WTC11 (cell line): ENCODE results near the gene ELP2. TPM values are rescaled to one million over a fixed set of nuclear protein-coding genes. Genes with fewer than 3 reads are reported as not detected.

ENCODE experiments used
- ATAC-seq: fragments of 200-7000 bp; cut with Tn5 transposase; 2 replicates; pipeline ENCODE4 v1.10.0; 2021; ENCODE audit warnings: mild to moderate bottlenecking, moderate library complexity
- CTCF ChIA-PET: fragments of 300-600 bp; sonication (Branson Sonifier 250); formaldehyde crosslinking; loops from one replicate; lab custom pipeline; 2021; ENCODE audit warnings: antibody characterized with exemption; lab: Charles Lee
- POLR2A ChIA-PET: fragments of 350-600 bp; sonication (Branson Sonifier 250); formaldehyde crosslinking; loops from one replicate; lab custom pipeline; 2021; ENCODE audit warnings: antibody characterized with exemption; lab: Charles Lee
- DNase-seq: peaks from one replicate; pipeline ENCODE4 v3.0.0; 2021; ENCODE audit warnings: low spot score
- H3K27ac Mint-ChIP-seq: 2 replicates; pipeline ENCODE4 v1.8.0; 2021; ENCODE audit warnings: mixed read lengths
- H3K27me3 Mint-ChIP-seq: 2 replicates; pipeline ENCODE4 v1.8.0; 2021; ENCODE audit warnings: low read depth, mild to moderate bottlenecking, moderate library complexity, mixed read lengths
- H3K36me3 Mint-ChIP-seq: 2 replicates; pipeline ENCODE4 v1.8.0; 2021; ENCODE audit warnings: mixed read lengths
- H3K4me1 Mint-ChIP-seq: 2 replicates; pipeline ENCODE4 v1.8.0; 2022; ENCODE audit warnings: mixed read lengths
- H3K4me3 Mint-ChIP-seq: 2 replicates; pipeline ENCODE4 v1.8.0; 2021; ENCODE audit warnings: mild to moderate bottlenecking, moderate library complexity, mixed read lengths
- H3K9me3 Mint-ChIP-seq: 2 replicates; pipeline ENCODE4 v1.8.0; 2021; ENCODE audit warnings: mixed read lengths
- ATF1 ChIP-seq: sonication (generic); formaldehyde crosslinking; IDR thresholded peaks from 2 replicates; pipeline ENCODE4 v1.8.1; 2023; ENCODE audit warnings: mild to moderate bottlenecking, moderate library complexity, missing genetic modification reagents
- CREB1 ChIP-seq: sonication (generic); formaldehyde crosslinking; IDR thresholded peaks from 2 replicates; pipeline ENCODE4 v1.8.0; 2023; ENCODE audit warnings: mild to moderate bottlenecking, missing genetic modification reagents
- CREM ChIP-seq: sonication (generic); formaldehyde crosslinking; IDR thresholded peaks from 2 replicates; pipeline ENCODE4 v1.8.1; 2022; ENCODE audit warnings: mild to moderate bottlenecking, missing genetic modification reagents, moderate library complexity
- FOXP1 ChIP-seq: sonication (generic); formaldehyde crosslinking; IDR thresholded peaks from 2 replicates; pipeline ENCODE4 v1.8.0; 2022; ENCODE audit warnings: missing genetic modification reagents, mild to moderate bottlenecking, moderate library complexity, borderline replicate concordance
- NR1H2 ChIP-seq: sonication (generic); formaldehyde crosslinking; IDR thresholded peaks from 2 replicates; pipeline ENCODE4 v1.9.0; 2021; ENCODE audit warnings: mild to moderate bottlenecking, moderate library complexity, missing genetic modification reagents
- NR3C1 ChIP-seq: sonication (generic); formaldehyde crosslinking; conservative IDR thresholded peaks from 2 replicates; pipeline ENCODE4 v1.8.1; 2023; ENCODE audit warnings: low read depth, mild to moderate bottlenecking, missing genetic modification reagents
- RORB ChIP-seq: fragments of 250-450 bp; sonication (Bioruptor Pico); IDR thresholded peaks from 2 replicates; pipeline ENCODE4 v1.9.0; 2021; ENCODE audit warnings: mild to moderate bottlenecking
- SOX15 ChIP-seq: fragments of 250-450 bp; sonication (Bioruptor Pico); IDR thresholded peaks from 2 replicates; pipeline ENCODE4 v1.9.0; 2021; ENCODE audit warnings: mild to moderate bottlenecking
- SP1 ChIP-seq: sonication (generic); formaldehyde crosslinking; conservative IDR thresholded peaks from 2 replicates; pipeline ENCODE4 v1.8.1; 2022; ENCODE audit warnings: missing genetic modification reagents
- ZNF121 ChIP-seq: sonication (generic); formaldehyde crosslinking; IDR thresholded peaks from 2 replicates; pipeline ENCODE4 v1.8.0; 2023; ENCODE audit warnings: missing genetic modification reagents
- ZNF232 ChIP-seq: sonication (generic); formaldehyde crosslinking; IDR thresholded peaks from 2 replicates; pipeline ENCODE4 v1.8.0; 2022; ENCODE audit warnings: mild to moderate bottlenecking, missing genetic modification reagents
- total RNA-seq: library from RNA; stranded (reverse); gene quantifications from 3 replicates; pipeline ENCODE4 v1.2.3, GENCODE V29; 2021
- TF ChIP-seq, protein P1 (sequence below): sonication (generic); formaldehyde crosslinking; IDR thresholded peaks from 2 replicates; pipeline ENCODE4 v1.8.1; 2022; ENCODE audit warnings: mild to moderate bottlenecking, missing genetic modification reagents, moderate library complexity, borderline replicate concordance
- TF ChIP-seq, protein P2 (sequence below): sonication (generic); formaldehyde crosslinking; IDR thresholded peaks from 2 replicates; pipeline ENCODE4 v1.8.0; 2022; ENCODE audit warnings: mild to moderate bottlenecking, missing genetic modification reagents
- TF ChIP-seq, protein P3 (sequence below): fragments of 250-450 bp; sonication (Bioruptor Pico); IDR thresholded peaks from 2 replicates; pipeline ENCODE4 v1.8.0; 2021; ENCODE audit warnings: mild to moderate bottlenecking
- TF ChIP-seq, protein P4 (sequence below): sonication (generic); formaldehyde crosslinking; IDR thresholded peaks from 2 replicates; pipeline ENCODE4 v1.8.1; 2023; ENCODE audit warnings: mild to moderate bottlenecking, missing genetic modification reagents, borderline replicate concordance
- TF ChIP-seq, protein P5 (sequence below): fragments of 250-450 bp; sonication (Bioruptor Pico); IDR thresholded peaks from 2 replicates; pipeline ENCODE4 v1.9.0; 2021; ENCODE audit warnings: mild to moderate bottlenecking
- TF ChIP-seq, protein P6 (sequence below): sonication (generic); formaldehyde crosslinking; IDR thresholded peaks from 2 replicates; pipeline ENCODE4 v1.8.1; 2023; ENCODE audit warnings: mild to moderate bottlenecking, missing genetic modification reagents, moderate library complexity
- TF ChIP-seq, protein P7 (sequence below): sonication (generic); formaldehyde crosslinking; IDR thresholded peaks from 2 replicates; pipeline ENCODE4 v1.8.0; 2023; ENCODE audit warnings: missing genetic modification reagents, mild to moderate bottlenecking, borderline replicate concordance

Gene ELP2
- total RNA-seq, 1 experiment from 2014 or later = 141 TPM

DNA sequence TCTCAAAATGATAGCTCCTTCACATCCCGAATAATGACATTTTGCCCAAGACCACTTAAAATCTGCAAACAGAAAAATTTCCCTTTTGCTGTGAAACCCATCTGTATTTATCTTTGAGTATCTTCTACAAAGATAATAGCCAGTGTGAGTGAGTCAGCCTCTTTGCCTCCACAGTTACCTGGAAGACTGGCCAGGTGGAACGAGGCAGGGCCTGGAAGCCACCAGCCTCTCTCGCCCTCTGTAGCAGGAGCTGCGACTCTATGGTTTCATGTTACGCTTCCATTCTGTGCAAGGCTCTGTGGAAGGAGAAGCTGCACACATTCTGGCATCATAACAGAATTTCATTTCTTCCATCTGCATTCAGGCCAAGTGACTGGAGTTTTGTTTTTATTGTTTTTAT is 9.5 kb downstream of the ELP2 start (continued):
- TF ChIP-seq NR3C1 (CRISPR knock-in tag) = no peak

DNA sequence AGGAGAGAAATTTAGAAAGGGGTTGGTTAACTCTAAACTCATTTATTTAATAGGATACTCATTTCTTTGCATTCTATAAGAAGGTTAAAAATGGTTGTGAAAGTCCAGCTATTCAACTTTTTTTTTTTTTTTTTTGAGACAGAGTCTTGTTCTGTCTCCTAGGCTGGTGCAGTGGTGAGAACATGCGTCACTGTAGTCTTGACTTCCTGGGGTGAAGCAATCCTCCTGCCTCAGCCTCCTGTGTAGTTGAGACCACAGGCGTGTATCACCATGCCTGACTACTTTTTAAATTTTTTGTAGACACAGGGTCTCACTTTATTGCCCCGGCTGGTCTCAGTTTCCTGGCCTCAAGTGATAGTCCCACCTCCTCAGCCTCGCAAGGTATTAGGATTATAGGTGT is 11.9 kb downstream of the ELP2 start:
- ATAC-seq (no peak), DNase-seq (no peak)
- Mint-ChIP-seq H3K9me3 (no peaks in the 10 kb centered on the region), H3K27ac (no peak overlapping the region), H3K4me1 (no peaks in the 10 kb centered on the region), H3K36me3 (peaks cover 83% of the 10 kb centered on the region), H3K27me3 (no peaks in the 10 kb centered on the region), H3K4me3 (no peak overlapping the region)
- ChIA-PET POLR2A (no interaction called here), CTCF (no interaction called here)
- TF ChIP-seq, protein P1, sequence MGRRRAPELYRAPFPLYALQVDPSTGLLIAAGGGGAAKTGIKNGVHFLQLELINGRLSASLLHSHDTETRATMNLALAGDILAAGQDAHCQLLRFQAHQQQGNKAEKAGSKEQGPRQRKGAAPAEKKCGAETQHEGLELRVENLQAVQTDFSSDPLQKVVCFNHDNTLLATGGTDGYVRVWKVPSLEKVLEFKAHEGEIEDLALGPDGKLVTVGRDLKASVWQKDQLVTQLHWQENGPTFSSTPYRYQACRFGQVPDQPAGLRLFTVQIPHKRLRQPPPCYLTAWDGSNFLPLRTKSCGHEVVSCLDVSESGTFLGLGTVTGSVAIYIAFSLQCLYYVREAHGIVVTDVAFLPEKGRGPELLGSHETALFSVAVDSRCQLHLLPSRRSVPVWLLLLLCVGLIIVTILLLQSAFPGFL (CRISPR knock-in tag) = no peak
- TF ChIP-seq, protein P2, sequence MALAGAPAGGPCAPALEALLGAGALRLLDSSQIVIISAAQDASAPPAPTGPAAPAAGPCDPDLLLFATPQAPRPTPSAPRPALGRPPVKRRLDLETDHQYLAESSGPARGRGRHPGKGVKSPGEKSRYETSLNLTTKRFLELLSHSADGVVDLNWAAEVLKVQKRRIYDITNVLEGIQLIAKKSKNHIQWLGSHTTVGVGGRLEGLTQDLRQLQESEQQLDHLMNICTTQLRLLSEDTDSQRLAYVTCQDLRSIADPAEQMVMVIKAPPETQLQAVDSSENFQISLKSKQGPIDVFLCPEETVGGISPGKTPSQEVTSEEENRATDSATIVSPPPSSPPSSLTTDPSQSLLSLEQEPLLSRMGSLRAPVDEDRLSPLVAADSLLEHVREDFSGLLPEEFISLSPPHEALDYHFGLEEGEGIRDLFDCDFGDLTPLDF (CRISPR knock-in tag) = no peak
- no peak for TF ChIP-seq SOX15
- TF ChIP-seq ATF1 (CRISPR knock-in tag) = no peak
- TF ChIP-seq, protein P3, sequence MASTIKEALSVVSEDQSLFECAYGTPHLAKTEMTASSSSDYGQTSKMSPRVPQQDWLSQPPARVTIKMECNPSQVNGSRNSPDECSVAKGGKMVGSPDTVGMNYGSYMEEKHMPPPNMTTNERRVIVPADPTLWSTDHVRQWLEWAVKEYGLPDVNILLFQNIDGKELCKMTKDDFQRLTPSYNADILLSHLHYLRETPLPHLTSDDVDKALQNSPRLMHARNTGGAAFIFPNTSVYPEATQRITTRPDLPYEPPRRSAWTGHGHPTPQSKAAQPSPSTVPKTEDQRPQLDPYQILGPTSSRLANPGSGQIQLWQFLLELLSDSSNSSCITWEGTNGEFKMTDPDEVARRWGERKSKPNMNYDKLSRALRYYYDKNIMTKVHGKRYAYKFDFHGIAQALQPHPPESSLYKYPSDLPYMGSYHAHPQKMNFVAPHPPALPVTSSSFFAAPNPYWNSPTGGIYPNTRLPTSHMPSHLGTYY (CRISPR knock-in tag) = no peak
- TF ChIP-seq, protein P4, sequence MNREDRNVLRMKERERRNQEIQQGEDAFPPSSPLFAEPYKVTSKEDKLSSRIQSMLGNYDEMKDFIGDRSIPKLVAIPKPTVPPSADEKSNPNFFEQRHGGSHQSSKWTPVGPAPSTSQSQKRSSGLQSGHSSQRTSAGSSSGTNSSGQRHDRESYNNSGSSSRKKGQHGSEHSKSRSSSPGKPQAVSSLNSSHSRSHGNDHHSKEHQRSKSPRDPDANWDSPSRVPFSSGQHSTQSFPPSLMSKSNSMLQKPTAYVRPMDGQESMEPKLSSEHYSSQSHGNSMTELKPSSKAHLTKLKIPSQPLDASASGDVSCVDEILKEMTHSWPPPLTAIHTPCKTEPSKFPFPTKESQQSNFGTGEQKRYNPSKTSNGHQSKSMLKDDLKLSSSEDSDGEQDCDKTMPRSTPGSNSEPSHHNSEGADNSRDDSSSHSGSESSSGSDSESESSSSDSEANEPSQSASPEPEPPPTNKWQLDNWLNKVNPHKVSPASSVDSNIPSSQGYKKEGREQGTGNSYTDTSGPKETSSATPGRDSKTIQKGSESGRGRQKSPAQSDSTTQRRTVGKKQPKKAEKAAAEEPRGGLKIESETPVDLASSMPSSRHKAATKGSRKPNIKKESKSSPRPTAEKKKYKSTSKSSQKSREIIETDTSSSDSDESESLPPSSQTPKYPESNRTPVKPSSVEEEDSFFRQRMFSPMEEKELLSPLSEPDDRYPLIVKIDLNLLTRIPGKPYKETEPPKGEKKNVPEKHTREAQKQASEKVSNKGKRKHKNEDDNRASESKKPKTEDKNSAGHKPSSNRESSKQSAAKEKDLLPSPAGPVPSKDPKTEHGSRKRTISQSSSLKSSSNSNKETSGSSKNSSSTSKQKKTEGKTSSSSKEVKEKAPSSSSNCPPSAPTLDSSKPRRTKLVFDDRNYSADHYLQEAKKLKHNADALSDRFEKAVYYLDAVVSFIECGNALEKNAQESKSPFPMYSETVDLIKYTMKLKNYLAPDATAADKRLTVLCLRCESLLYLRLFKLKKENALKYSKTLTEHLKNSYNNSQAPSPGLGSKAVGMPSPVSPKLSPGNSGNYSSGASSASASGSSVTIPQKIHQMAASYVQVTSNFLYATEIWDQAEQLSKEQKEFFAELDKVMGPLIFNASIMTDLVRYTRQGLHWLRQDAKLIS (CRISPR knock-in tag) = no peak
- no peak for TF ChIP-seq RORB (CRISPR knock-in tag)
- TF ChIP-seq, protein P5, sequence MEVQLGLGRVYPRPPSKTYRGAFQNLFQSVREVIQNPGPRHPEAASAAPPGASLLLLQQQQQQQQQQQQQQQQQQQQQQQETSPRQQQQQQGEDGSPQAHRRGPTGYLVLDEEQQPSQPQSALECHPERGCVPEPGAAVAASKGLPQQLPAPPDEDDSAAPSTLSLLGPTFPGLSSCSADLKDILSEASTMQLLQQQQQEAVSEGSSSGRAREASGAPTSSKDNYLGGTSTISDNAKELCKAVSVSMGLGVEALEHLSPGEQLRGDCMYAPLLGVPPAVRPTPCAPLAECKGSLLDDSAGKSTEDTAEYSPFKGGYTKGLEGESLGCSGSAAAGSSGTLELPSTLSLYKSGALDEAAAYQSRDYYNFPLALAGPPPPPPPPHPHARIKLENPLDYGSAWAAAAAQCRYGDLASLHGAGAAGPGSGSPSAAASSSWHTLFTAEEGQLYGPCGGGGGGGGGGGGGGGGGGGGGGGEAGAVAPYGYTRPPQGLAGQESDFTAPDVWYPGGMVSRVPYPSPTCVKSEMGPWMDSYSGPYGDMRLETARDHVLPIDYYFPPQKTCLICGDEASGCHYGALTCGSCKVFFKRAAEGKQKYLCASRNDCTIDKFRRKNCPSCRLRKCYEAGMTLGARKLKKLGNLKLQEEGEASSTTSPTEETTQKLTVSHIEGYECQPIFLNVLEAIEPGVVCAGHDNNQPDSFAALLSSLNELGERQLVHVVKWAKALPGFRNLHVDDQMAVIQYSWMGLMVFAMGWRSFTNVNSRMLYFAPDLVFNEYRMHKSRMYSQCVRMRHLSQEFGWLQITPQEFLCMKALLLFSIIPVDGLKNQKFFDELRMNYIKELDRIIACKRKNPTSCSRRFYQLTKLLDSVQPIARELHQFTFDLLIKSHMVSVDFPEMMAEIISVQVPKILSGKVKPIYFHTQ (CRISPR knock-in tag) = no peak
- no peak for TF ChIP-seq CREB1 (CRISPR knock-in tag)
- TF ChIP-seq, protein P6, sequence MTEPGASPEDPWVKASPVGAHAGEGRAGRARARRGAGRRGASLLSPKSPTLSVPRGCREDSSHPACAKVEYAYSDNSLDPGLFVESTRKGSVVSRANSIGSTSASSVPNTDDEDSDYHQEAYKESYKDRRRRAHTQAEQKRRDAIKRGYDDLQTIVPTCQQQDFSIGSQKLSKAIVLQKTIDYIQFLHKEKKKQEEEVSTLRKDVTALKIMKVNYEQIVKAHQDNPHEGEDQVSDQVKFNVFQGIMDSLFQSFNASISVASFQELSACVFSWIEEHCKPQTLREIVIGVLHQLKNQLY (CRISPR knock-in tag) = no peak
- TF ChIP-seq NR3C1 (CRISPR knock-in tag) = no peak
- no peak for TF ChIP-seq FOXP1 (CRISPR knock-in tag)

DNA sequence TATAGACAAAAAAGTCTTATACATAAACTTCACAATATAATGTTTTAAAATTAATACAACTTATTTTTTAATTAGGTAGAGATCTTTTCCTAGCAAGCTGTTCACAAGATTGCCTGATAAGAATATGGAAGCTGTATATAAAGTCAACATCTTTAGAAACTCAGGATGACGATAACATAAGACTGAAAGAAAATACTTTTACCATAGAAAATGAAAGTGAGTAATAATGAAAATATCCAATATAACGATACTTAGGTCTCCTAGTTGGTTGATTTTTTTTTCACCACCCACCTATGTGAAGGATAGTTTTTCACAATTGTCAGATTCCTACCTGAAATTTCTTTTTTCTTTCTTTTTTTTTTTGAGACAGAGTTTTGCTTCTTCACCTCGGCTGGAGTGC is 13.1 kb downstream of the ELP2 start:
- ATAC-seq = no peak
- no peak overlapping the region for H3K4me3 Mint-ChIP-seq
- H3K4me1 Mint-ChIP-seq = no peaks in the 10 kb centered on the region
- ChIA-PET POLR2A (interaction anchor here (0.6 kb wide), 1 partner anchor 685 kb away, joined by 3 read pairs; no protein-coding TSS in a partner anchor), CTCF (no interaction called here)
- no peaks in the 10 kb centered on the region for H3K9me3 Mint-ChIP-seq
- H3K27ac Mint-ChIP-seq = no peak overlapping the region
- H3K36me3 Mint-ChIP-seq = peaks cover 81% of the 10 kb centered on the region
- no peak for DNase-seq
- H3K27me3 Mint-ChIP-seq = no peaks in the 10 kb centered on the region
- no peak for TF ChIP-seq ZNF232 (CRISPR knock-in tag)
- no peak for TF ChIP-seq NR3C1 (CRISPR knock-in tag)
- TF ChIP-seq CREM = no peak
- TF ChIP-seq, protein P7, sequence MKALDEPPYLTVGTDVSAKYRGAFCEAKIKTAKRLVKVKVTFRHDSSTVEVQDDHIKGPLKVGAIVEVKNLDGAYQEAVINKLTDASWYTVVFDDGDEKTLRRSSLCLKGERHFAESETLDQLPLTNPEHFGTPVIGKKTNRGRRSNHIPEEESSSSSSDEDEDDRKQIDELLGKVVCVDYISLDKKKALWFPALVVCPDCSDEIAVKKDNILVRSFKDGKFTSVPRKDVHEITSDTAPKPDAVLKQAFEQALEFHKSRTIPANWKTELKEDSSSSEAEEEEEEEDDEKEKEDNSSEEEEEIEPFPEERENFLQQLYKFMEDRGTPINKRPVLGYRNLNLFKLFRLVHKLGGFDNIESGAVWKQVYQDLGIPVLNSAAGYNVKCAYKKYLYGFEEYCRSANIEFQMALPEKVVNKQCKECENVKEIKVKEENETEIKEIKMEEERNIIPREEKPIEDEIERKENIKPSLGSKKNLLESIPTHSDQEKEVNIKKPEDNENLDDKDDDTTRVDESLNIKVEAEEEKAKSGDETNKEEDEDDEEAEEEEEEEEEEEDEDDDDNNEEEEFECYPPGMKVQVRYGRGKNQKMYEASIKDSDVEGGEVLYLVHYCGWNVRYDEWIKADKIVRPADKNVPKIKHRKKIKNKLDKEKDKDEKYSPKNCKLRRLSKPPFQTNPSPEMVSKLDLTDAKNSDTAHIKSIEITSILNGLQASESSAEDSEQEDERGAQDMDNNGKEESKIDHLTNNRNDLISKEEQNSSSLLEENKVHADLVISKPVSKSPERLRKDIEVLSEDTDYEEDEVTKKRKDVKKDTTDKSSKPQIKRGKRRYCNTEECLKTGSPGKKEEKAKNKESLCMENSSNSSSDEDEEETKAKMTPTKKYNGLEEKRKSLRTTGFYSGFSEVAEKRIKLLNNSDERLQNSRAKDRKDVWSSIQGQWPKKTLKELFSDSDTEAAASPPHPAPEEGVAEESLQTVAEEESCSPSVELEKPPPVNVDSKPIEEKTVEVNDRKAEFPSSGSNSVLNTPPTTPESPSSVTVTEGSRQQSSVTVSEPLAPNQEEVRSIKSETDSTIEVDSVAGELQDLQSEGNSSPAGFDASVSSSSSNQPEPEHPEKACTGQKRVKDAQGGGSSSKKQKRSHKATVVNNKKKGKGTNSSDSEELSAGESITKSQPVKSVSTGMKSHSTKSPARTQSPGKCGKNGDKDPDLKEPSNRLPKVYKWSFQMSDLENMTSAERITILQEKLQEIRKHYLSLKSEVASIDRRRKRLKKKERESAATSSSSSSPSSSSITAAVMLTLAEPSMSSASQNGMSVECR (CRISPR knock-in tag) = no peak
- TF ChIP-seq ZNF121 (CRISPR knock-in tag) = no peak
- no peak for TF ChIP-seq SP1 (CRISPR knock-in tag)
- no peak for TF ChIP-seq ATF1 (CRISPR knock-in tag)
- TF ChIP-seq NR1H2 (CRISPR knock-in tag) = no peak
